ENCODE measurements around the gene MYPN. TPM values are rescaled to one million over a fixed set of nuclear protein-coding genes. Genes with fewer than 3 reads are reported as not detected.

MYPN gene
- total RNA-seq, 2 donors from 2014 or later, result not detected

- no peak for TF ChIP-seq CTCF (conservative IDR thresholded peaks at IDR 0.05)
- no peaks in the 10 kb centered on the region for H3K4me1 ChIP-seq (ENCODE audit: control insufficient read depth, insufficient read depth, low read length)
- H3K9ac ChIP-seq (ENCODE audit: extremely low read depth, low read length, poor library complexity, severe bottlenecking), result no peak overlapping the region
- no peaks in the 10 kb centered on the region for H3K9me3 ChIP-seq (ENCODE audit: control insufficient read depth, low read length)
- 91 to 92% methylated on average over 2 of the region's 2 CpGs for WGBS, 2 experiments (ENCODE audit: insufficient coverage in 1 of 2, insufficient read length in 1 of 2)
- Mint-ChIP-seq H3K27ac (no peak overlapping the region), H3K4me1 (no peaks in the 10 kb centered on the region), H3K27me3 (ENCODE audit: insufficient read depth) (no peaks in the 10 kb centered on the region), H3K36me3 (ENCODE audit: low read depth) (no peaks in the 10 kb centered on the region), H3K9me3 (no peaks in the 10 kb centered on the region), H3K4me3 (no peak overlapping the region)
- H3K27ac ChIP-seq (ENCODE audit: low read depth, low read length), result no peak overlapping the region
- no peak for DNase-seq
- H3K4me3 ChIP-seq (ENCODE audit: low read length), result no peak overlapping the region
- H3K27me3 ChIP-seq (ENCODE audit: control insufficient read depth, insufficient read depth, low read length, poor library complexity, severe bottlenecking), result no peaks in the 10 kb centered on the region
- no peaks in the 10 kb centered on the region for H3K36me3 ChIP-seq (ENCODE audit: control insufficient read depth, insufficient read depth, low read length)
Observed at GRCh38 chr10:68128015-68128414, 18.7 kb downstream of the MYPN start.

- no peaks in the 10 kb centered on the region for H3K27me3 Mint-ChIP-seq (ENCODE audit: insufficient read depth)
- H3K36me3 ChIP-seq (ENCODE audit: control insufficient read depth, insufficient read depth, low read length), result no peaks in the 10 kb centered on the region
- H3K27me3 ChIP-seq (ENCODE audit: control insufficient read depth, insufficient read depth, low read length, poor library complexity, severe bottlenecking), result no peaks in the 10 kb centered on the region
- no peak overlapping the region for H3K4me3 ChIP-seq (ENCODE audit: low read length)
- no peak for DNase-seq
- no peaks in the 10 kb centered on the region for H3K36me3 Mint-ChIP-seq (ENCODE audit: low read depth)
- no peaks in the 10 kb centered on the region for H3K9me3 ChIP-seq (ENCODE audit: control insufficient read depth, low read length)
- H3K9me3 Mint-ChIP-seq, result no peaks in the 10 kb centered on the region
- H3K4me1 Mint-ChIP-seq, result peaks cover 7% of the 10 kb centered on the region
- no CpG with 5 or more reads among the region's 1 CpG for WGBS, 2 experiments (ENCODE audit: insufficient coverage in 1 of 2, insufficient read length in 1 of 2)
- H3K27ac ChIP-seq (ENCODE audit: low read depth, low read length), result no peak overlapping the region
- no peak overlapping the region for H3K27ac Mint-ChIP-seq
- no peak overlapping the region for H3K4me3 Mint-ChIP-seq
- H3K9ac ChIP-seq (ENCODE audit: extremely low read depth, low read length, poor library complexity, severe bottlenecking), result no peak overlapping the region
- no peak for TF ChIP-seq CTCF (conservative IDR thresholded peaks at IDR 0.05)
- H3K4me1 ChIP-seq (ENCODE audit: control insufficient read depth, insufficient read depth, low read length), result no peaks in the 10 kb centered on the region
Observed at GRCh38 chr10:68132391-68132790, 23.1 kb downstream of the MYPN start.

GRCh38 chr10:68133523-68133922 is 24.2 kb downstream of the MYPN start:
- Histone ChIP-seq H3K27me3 (ENCODE audit: control insufficient read depth, insufficient read depth, low read length, poor library complexity, severe bottlenecking) (no peaks in the 10 kb centered on the region), H3K9ac (ENCODE audit: extremely low read depth, low read length, poor library complexity, severe bottlenecking) (no peak overlapping the region), H3K4me3 (ENCODE audit: low read length) (no peak overlapping the region), H3K36me3 (ENCODE audit: control insufficient read depth, insufficient read depth, low read length) (no peaks in the 10 kb centered on the region), H3K4me1 (ENCODE audit: control insufficient read depth, insufficient read depth, low read length) (no peaks in the 10 kb centered on the region), H3K27ac (ENCODE audit: low read depth, low read length) (no peak overlapping the region), H3K9me3 (ENCODE audit: control insufficient read depth, low read length) (no peaks in the 10 kb centered on the region)
- WGBS, 2 experiments (ENCODE audit: insufficient coverage in 1 of 2, insufficient read length in 1 of 2), result 78 to 88% methylated on average over 1 to 2 of the region's 2 CpGs
- no peaks in the 10 kb centered on the region for H3K36me3 Mint-ChIP-seq (ENCODE audit: low read depth)
- H3K9me3 Mint-ChIP-seq, result no peaks in the 10 kb centered on the region
- no peaks in the 10 kb centered on the region for H3K27me3 Mint-ChIP-seq (ENCODE audit: insufficient read depth)
- H3K27ac Mint-ChIP-seq, result no peak overlapping the region
- DNase-seq, result no peak
- no peak overlapping the region for H3K4me3 Mint-ChIP-seq
- no peak for TF ChIP-seq CTCF (conservative IDR thresholded peaks at IDR 0.05)
- peaks cover 7% of the 10 kb centered on the region for H3K4me1 Mint-ChIP-seq
